ENCODE data around the gene TLN1. TPM values are rescaled to one million over a fixed set of nuclear protein-coding genes. Genes with fewer than 3 reads are reported as not detected.
A peak's percentile ranks its signal among the peaks of the same experiment; 100 is the strongest.

The TLN1 gene
- total RNA-seq, 1 donor from 2014 or later = 362 TPM

DNA sequence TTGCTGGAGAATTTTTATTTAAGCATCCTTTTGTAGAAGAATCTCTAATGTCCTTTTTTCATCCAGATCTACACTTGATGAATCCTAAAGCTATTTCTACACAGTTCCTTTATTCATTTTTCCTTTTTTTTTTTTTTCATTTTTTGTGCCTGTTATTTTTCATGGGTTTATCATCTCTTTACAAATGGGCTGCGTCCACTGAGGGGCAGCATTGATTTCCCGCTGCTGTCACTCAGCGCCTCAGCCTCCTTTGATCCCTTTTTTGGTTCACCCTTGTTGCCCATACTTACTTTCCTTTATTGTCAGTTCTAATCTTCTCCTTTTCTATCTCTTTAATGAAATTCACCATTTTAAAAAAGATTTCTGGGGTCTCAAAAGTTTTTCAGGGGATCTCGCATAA, 27.8 kb upstream of the TLN1 start:
- ATAC-seq (ENCODE audit: low read depth) = no peak
- POLR2A ChIA-PET = interaction anchor here (0.6 to 1.9 kb wide), 2 partner anchors 11 to 126 kb away, joined by 5 to 6 read pairs; partner anchors contain the start of genes GBA2 and RGP1
- CTCF ChIA-PET = interaction anchor here (0.9 to 2.1 kb wide), 3 partner anchors 21 to 66 kb away, joined by 3 to 7 read pairs (median 4); no protein-coding TSS in a partner anchor

DNA sequence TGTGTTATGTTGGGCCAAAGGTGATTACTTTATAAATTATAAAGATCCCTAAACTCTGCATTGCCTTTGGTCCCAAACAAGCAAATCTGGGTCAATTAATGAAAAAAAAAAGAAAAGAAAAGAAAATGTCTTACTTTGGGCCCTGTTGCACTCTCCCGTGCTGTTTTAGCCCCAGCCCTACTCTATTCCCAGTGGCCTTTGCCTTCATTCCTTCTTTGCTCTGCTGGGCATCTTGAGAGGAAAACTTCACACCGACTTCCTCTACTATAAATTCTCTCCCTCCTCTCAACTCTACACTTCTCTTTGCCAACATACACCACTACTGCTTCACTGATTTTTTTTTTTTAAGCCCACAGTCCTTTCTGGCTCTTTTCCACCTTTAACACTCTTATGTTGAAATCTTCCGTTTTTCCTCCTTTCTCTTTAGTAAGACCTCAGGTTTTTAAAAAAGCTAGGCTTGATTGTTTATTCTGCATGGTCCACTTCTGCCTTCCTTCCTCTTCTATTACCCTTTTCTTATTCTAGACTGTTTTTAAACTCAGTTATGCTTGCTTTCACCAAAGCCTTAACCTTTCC, 26.6 kb upstream of the TLN1 start:
- ATAC-seq (ENCODE audit: low read depth) (no peak), DNase-seq (no peak)
- CTCF ChIA-PET = interaction anchor here (1.0 to 2.6 kb wide), 3 partner anchors 31 to 124 kb away, joined by 4 to 15 read pairs (median 4); no protein-coding TSS in a partner anchor
- TF ChIP-seq CTCF (IDR thresholded peaks at IDR 0.05) = no peak
- Mint-ChIP-seq H3K27me3 (no peaks in the 10 kb centered on the region), H3K4me3 (peak overlapping the region; percentile 39), H3K9me3 (no peaks in the 10 kb centered on the region), H3K36me3 (ENCODE audit: low read depth) (peaks cover 23% of the 10 kb centered on the region), H3K4me1 (peaks cover 61% of the 10 kb centered on the region), H3K27ac (peak overlapping the region; percentile 76)
- POLR2A ChIA-PET = interaction anchor here (0.7 to 1.9 kb wide), 7 partner anchors 9 to 644 kb away, joined by 3 to 7 read pairs (median 4); partner anchors contain the start of genes CREB3, GBA2, HINT2 and RGP1
- intact Hi-C loops (cut with micrococcal nuclease) = no loop called here

More for the DNA sequence above, 27.8 kb upstream of the TLN1 start:
- H3K9me3 Mint-ChIP-seq = no peaks in the 10 kb centered on the region
- no peaks in the 10 kb centered on the region for H3K27me3 Mint-ChIP-seq
- intact Hi-C loops (cut with micrococcal nuclease) = no loop called here
- H3K36me3 Mint-ChIP-seq (ENCODE audit: low read depth) = peaks cover 15% of the 10 kb centered on the region
- no peak overlapping the region for H3K4me3 Mint-ChIP-seq
- peak overlapping the region; percentile 43 for H3K27ac Mint-ChIP-seq
- H3K4me1 Mint-ChIP-seq = peaks cover 61% of the 10 kb centered on the region
- no peak for TF ChIP-seq CTCF (IDR thresholded peaks at IDR 0.05)
- DNase-seq = no peak

DNA sequence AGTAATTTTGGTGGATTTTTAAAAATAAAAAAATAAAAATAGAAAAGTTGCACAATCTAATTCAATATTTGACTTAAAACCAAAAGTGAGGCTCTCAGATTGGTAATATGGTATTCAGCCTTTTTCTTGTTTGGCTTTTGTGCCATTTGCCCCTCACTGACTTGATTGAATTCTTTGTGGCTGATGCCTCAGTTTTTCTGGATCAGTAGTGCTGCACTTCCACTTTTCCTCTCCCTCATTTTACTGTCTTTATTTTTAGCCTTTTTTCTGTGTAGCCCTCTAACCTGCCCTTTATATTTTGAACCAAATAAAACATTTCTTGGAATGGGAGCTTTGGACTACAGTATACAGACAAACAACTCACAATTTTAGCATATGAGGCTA, 25.9 kb upstream of the TLN1 start:
- Mint-ChIP-seq H3K4me1 (peaks cover 60% of the 10 kb centered on the region), H3K36me3 (ENCODE audit: low read depth) (peaks cover 30% of the 10 kb centered on the region), H3K27me3 (no peaks in the 10 kb centered on the region), H3K9me3 (no peaks in the 10 kb centered on the region), H3K4me3 (peak overlapping the region; percentile 64), H3K27ac (peak overlapping the region; percentile 76)
- CTCF ChIA-PET = interaction anchor here (1.0 to 2.6 kb wide), 2 partner anchors 32 to 124 kb away, joined by 4 to 15 read pairs; no protein-coding TSS in a partner anchor
- ATAC-seq (ENCODE audit: low read depth) (no peak), DNase-seq (no peak)
- no peak for TF ChIP-seq CTCF (IDR thresholded peaks at IDR 0.05)
- intact Hi-C loops (cut with micrococcal nuclease) = loop anchor here (1.0 kb wide), 5 partner anchors 9 to 154 kb away; partner anchors contain the start of genes CREB3, GBA2, HINT2 and RGP1
- POLR2A ChIA-PET = interaction anchor here (0.6 to 1.6 kb wide), 6 partner anchors 15 to 644 kb away, joined by 3 to 10 read pairs (median 4); partner anchors contain the start of genes CREB3 and TLN1

GRCh38 chr9:35757226-35757891, 25.4 kb upstream of the TLN1 start:
- no peak for TF ChIP-seq CTCF (IDR thresholded peaks at IDR 0.05)
- POLR2A ChIA-PET = interaction anchor here (0.6 to 2.1 kb wide), 29 partner anchors 10 to 182 kb away, joined by 3 to 28 read pairs (median 5); partner anchors contain the start of genes CREB3, GBA2, RGP1 and SPAG8
- DNase-seq = no peak
- peaks cover 58% of the 10 kb centered on the region for H3K4me1 Mint-ChIP-seq
- CTCF ChIA-PET = interaction anchor here (0.8 to 2.6 kb wide), 16 partner anchors 10 to 146 kb away, joined by 3 to 15 read pairs (median 4); partner anchors contain the start of genes CCDC107, GBA2, RGP1 and RMRP
- peak overlapping the region; percentile 91 for H3K4me3 Mint-ChIP-seq
- intact Hi-C loops (cut with micrococcal nuclease) = loop anchor here (1.0 kb wide), 5 partner anchors 8 to 153 kb away; partner anchors contain the start of genes CREB3, GBA2, HINT2 and RGP1
- ATAC-seq (ENCODE audit: low read depth) = peak; percentile 29
- no peaks in the 10 kb centered on the region for H3K27me3 Mint-ChIP-seq
- peak overlapping the region; percentile 93 for H3K27ac Mint-ChIP-seq
- H3K36me3 Mint-ChIP-seq (ENCODE audit: low read depth) = peaks cover 35% of the 10 kb centered on the region
- H3K9me3 Mint-ChIP-seq = no peaks in the 10 kb centered on the region

Data from activated B cell treated with CpG ODN at 0.5 μM for 24 hours (primary cell).